Keratinocyte (primary cell): ENCODE measurements around the gene PKP2.

ENCODE experiments used
- CTCF ChIP-seq, 3 experiments: IDR thresholded peaks in 1 of 3; conservative IDR thresholded peaks in 1 of 3; optimal IDR thresholded peaks in 1 of 3; 2 replicates in 2 of 3; 3 replicates in 1 of 3; pipeline versions ENCODE3 to v1.5.1; 2011; ENCODE audit warnings: low read length in 3 of 3, mild to moderate bottlenecking in 3 of 3, moderate library complexity in 2 of 3, control low read depth in 1 of 3, inconsistent platforms in 1 of 3; ENCODE audit not compliant: insufficient read depth in 2 of 3; ENCODE audit errors: extremely low read depth in 1 of 3
- EZH2 ChIP-seq: IDR thresholded peaks from one replicate; pipeline ENCODE4 v1.6.1; 2012; ENCODE audit warnings: inconsistent platforms, mild to moderate bottlenecking, low read length, moderate library complexity

GRCh38 chr12:32839828-32840227 lies 56.7 kb downstream of the PKP2 start:
- TF ChIP-seq CTCF (optimal IDR thresholded peaks at IDR 0.05 in 1 of 3, IDR thresholded peaks at IDR 0.05 in 1 of 3, conservative IDR thresholded peaks at IDR 0.05 in 1 of 3; ENCODE audit: extremely low read depth in 1 of 3, insufficient read depth in 2 of 3, low read length in 3 of 3) (no peak), EZH2 (no peak)
